Medulla oblongata (tissue), 1 donor: Measurements from ENCODE around the gene PKP2.

Experiments used
- DNase-seq: peaks from one replicate; pipeline ENCODE4 v3.0.0-alpha.2; 2015; ENCODE audit errors: extremely low spot score

PKP2 gene

GRCh38 chr12:32809846-32810245 is 86.7 kb downstream of the PKP2 start:
- peak; percentile 4 for DNase-seq

- no peak for DNase-seq
These were observed 87.4 kb downstream of the PKP2 start for GRCh38 chr12:32809196-32809595.

GRCh38 chr12:32804301-32804700 is 92.3 kb downstream of the PKP2 start:
- no peak for DNase-seq

- DNase-seq, result no peak
These were observed 95.2 kb downstream of the PKP2 start for GRCh38 chr12:32801269-32801980.

- DNase-seq, result no peak
These were observed 102.3 kb downstream of the PKP2 start for GRCh38 chr12:32794281-32794680.

GRCh38 chr12:32789916-32790315 is 106.7 kb downstream of the PKP2 start:
- no peak for DNase-seq

GRCh38 chr12:32789446-32789845 is 107.1 kb downstream of the PKP2 start:
- DNase-seq, result no peak

GRCh38 chr12:32788405-32788804 is 108.2 kb downstream of the PKP2 start:
- no peak for DNase-seq

GRCh38 chr12:32785557-32785956 is 111.0 kb downstream of the PKP2 start:
- no peak for DNase-seq

- DNase-seq, result no peak
These were observed 113.5 kb downstream of the PKP2 start for GRCh38 chr12:32783029-32783428.

GRCh38 chr12:32780071-32780470 is 116.5 kb downstream of the PKP2 start:
- no peak for DNase-seq

GRCh38 chr12:32777691-32778175 is 118.8 kb downstream of the PKP2 start:
- DNase-seq, result no peak

GRCh38 chr12:32777159-32777558 is 119.4 kb downstream of the PKP2 start:
- DNase-seq, result no peak

GRCh38 chr12:32776258-32776657 is 120.3 kb downstream of the PKP2 start:
- no peak for DNase-seq

GRCh38 chr12:32773691-32774090 is 122.9 kb downstream of the PKP2 start:
- no peak for DNase-seq

GRCh38 chr12:32770141-32770540 is 126.4 kb downstream of the PKP2 start:
- DNase-seq, result no peak

GRCh38 chr12:32768518-32768917 is 128.1 kb downstream of the PKP2 start:
- DNase-seq, result no peak

- no peak for DNase-seq
These were observed 130.7 kb downstream of the PKP2 start for GRCh38 chr12:32765906-32766305.

- DNase-seq, result peak; percentile 33
These were observed 134.9 kb downstream of the PKP2 start for GRCh38 chr12:32761716-32762115.

- DNase-seq, result no peak
These were observed 139.4 kb downstream of the PKP2 start for GRCh38 chr12:32757157-32757556.

GRCh38 chr12:32756476-32757066 is 140.0 kb downstream of the PKP2 start:
- no peak for DNase-seq

GRCh38 chr12:32755654-32756475 is 140.7 kb downstream of the PKP2 start, which contains the start of gene YARS2:
YARS2 (minus strand) TSS chr12:32755897; CDS start chr12:32755874, 23 bp downstream.
- DNase-seq, result peak; percentile 98
